ENCODE measurements around the gene RPRD1B. TPM values are rescaled to one million over a fixed set of nuclear protein-coding genes. Genes with fewer than 3 reads are reported as not detected.

Gene RPRD1B
- total and polyA plus RNA-seq, 2 of the 13 experiments (the other 11 are each of a cell fraction or from before 2014, with no cell fraction given): 31.1 to 41.5 TPM

- no peak for TF ChIP-seq ZNF235 (CRISPR knock-in tag; IDR thresholded peaks at IDR 0.05; ENCODE audit: borderline replicate concordance)
- no peak for TF ChIP-seq ZNF3 (CRISPR knock-in tag; IDR thresholded peaks at IDR 0.05)
- no peak for TF ChIP-seq ZNF652 (CRISPR knock-in tag; IDR thresholded peaks at IDR 0.05; ENCODE audit: borderline replicate concordance, low read depth)
- TF ChIP-seq AKAP8 (CRISPR knock-in tag; IDR thresholded peaks at IDR 0.05): no peak
- TF ChIP-seq E2F1 (CRISPR knock-in tag; IDR thresholded peaks at IDR 0.05): no peak
- TF ChIP-seq, protein P1, sequence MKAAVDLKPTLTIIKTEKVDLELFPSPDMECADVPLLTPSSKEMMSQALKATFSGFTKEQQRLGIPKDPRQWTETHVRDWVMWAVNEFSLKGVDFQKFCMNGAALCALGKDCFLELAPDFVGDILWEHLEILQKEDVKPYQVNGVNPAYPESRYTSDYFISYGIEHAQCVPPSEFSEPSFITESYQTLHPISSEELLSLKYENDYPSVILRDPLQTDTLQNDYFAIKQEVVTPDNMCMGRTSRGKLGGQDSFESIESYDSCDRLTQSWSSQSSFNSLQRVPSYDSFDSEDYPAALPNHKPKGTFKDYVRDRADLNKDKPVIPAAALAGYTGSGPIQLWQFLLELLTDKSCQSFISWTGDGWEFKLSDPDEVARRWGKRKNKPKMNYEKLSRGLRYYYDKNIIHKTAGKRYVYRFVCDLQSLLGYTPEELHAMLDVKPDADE (CRISPR knock-in tag; IDR thresholded peaks at IDR 0.05): no peak
Observed at GRCh38 chr20:38054647-38055046, 21.1 kb downstream of the RPRD1B start (continued).

DNA sequence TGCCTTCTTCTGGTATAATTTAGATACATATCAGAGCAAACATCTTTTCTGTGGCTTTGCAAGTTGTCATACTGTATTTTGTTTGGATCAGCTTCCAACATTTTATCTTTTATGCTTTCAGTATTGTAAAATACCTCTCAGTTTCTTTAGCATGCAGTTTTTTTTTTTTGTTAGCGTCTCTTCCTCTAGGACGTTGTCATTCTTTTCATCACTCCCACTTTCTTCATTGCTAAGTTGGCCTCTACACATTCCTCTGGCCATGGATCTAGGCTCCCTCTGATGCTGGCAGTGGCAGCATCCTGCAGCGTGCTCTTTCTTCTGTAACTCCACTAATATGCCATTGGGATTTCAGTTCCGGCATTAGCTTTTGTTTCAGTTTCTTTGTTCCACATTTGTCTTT is 21.7 kb downstream of the RPRD1B start:
- BruUV-seq (replicated peaks): no TSS peak
- Histone ChIP-seq H3K27me3 (ENCODE audit: control insufficient read depth in 1 of 2, insufficient read depth in 2 of 2, low read length in 2 of 2) (no peaks in the 10 kb centered on the region), H3K79me2 (ENCODE audit: insufficient read depth, low read length) (peaks cover 53% of the 10 kb centered on the region), H3K4me1 (ENCODE audit: insufficient read depth, low read length) (peaks cover 29% of the 10 kb centered on the region), H3K4me2 (ENCODE audit: low read depth, low read length) (no peak overlapping the region), H3K27ac (ENCODE audit: extremely low read length, insufficient read depth, low read length) (no peak overlapping the region), H2AFZ (ENCODE audit: low read length) (no peak overlapping the region), H3K9ac (ENCODE audit: insufficient read depth, low read depth, low read length) (no peak overlapping the region), H3K36me3 (replicated peaks in 1 of 2; ENCODE audit: control insufficient read depth in 1 of 2, insufficient read depth in 2 of 2, low read length in 2 of 2) (peaks cover 27 to 83% of the 10 kb centered on the region in 2 experiments), H4K20me1 (ENCODE audit: insufficient read depth, low read length) (peaks cover 28% of the 10 kb centered on the region), H3K4me3 (replicated peaks in 1 of 3; ENCODE audit: insufficient read depth in 1 of 3, low read depth in 2 of 3, low read length in 3 of 3) (no peak overlapping the region), H3K9me3 (ENCODE audit: low read length) (no peaks in the 10 kb centered on the region)
- CTCF ChIA-PET (ENCODE audit: low intra/inter-chr PET ratio, low total read pairs): interaction anchor here (1.5 kb wide), 1 partner anchor 166 kb away, joined by 6 read pairs; no protein-coding TSS in a partner anchor
- intact Hi-C loops (cut with micrococcal nuclease; ENCODE audit: unreplicated experiment) (loop anchor here (5.0 kb wide), 1 partner anchor 237 kb away; no protein-coding TSS in a partner anchor), in situ Hi-C loops (cut with HindIII; ENCODE audit: extremely low pct_ligation_motif_present, low pct_unique_long_range_greater_than_20kb) (loop anchor here (5.0 to 25.0 kb wide), 4 partner anchors 112 to 357 kb away; partner anchors contain the start of gene TGM2)
- 95% methylated on average over 4 of the region's 4 CpGs for WGBS (ENCODE audit: low lambda C conversion rate)
- DNase-seq (ENCODE audit: low spot score) (no peak), FAIRE-seq (no peak), ATAC-seq (no peak)
- POLR2A ChIA-PET: no interaction called here
- no peak for TF ChIP-seq ZNF609 (CRISPR knock-in tag; IDR thresholded peaks at IDR 0.05; ENCODE audit: borderline replicate concordance)
- no peak for TF ChIP-seq FIP1L1 (IDR thresholded peaks at IDR 0.05; ENCODE audit: borderline replicate concordance, insufficient read depth, low read depth, low read length)
- TF ChIP-seq, protein P2, sequence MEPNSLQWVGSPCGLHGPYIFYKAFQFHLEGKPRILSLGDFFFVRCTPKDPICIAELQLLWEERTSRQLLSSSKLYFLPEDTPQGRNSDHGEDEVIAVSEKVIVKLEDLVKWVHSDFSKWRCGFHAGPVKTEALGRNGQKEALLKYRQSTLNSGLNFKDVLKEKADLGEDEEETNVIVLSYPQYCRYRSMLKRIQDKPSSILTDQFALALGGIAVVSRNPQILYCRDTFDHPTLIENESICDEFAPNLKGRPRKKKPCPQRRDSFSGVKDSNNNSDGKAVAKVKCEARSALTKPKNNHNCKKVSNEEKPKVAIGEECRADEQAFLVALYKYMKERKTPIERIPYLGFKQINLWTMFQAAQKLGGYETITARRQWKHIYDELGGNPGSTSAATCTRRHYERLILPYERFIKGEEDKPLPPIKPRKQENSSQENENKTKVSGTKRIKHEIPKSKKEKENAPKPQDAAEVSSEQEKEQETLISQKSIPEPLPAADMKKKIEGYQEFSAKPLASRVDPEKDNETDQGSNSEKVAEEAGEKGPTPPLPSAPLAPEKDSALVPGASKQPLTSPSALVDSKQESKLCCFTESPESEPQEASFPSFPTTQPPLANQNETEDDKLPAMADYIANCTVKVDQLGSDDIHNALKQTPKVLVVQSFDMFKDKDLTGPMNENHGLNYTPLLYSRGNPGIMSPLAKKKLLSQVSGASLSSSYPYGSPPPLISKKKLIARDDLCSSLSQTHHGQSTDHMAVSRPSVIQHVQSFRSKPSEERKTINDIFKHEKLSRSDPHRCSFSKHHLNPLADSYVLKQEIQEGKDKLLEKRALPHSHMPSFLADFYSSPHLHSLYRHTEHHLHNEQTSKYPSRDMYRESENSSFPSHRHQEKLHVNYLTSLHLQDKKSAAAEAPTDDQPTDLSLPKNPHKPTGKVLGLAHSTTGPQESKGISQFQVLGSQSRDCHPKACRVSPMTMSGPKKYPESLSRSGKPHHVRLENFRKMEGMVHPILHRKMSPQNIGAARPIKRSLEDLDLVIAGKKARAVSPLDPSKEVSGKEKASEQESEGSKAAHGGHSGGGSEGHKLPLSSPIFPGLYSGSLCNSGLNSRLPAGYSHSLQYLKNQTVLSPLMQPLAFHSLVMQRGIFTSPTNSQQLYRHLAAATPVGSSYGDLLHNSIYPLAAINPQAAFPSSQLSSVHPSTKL (CRISPR knock-in tag; IDR thresholded peaks at IDR 0.05): no peak
- no peak for TF ChIP-seq KAT7 (CRISPR knock-in tag; IDR thresholded peaks at IDR 0.05; ENCODE audit: borderline replicate concordance)
- no peak for TF ChIP-seq NCOA1 (CRISPR knock-in tag; IDR thresholded peaks at IDR 0.05)
- TF ChIP-seq, protein P3, sequence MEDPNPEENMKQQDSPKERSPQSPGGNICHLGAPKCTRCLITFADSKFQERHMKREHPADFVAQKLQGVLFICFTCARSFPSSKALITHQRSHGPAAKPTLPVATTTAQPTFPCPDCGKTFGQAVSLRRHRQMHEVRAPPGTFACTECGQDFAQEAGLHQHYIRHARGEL (CRISPR knock-in tag; IDR thresholded peaks at IDR 0.05): no peak
